ENCODE data around the gene BGN. TPM values are rescaled to one million over a fixed set of nuclear protein-coding genes. Genes with fewer than 3 reads are reported as not detected.

BGN gene
- total and polyA plus RNA-seq, 2 experiments from 2014 or later, result 129 to 308 TPM

DNA sequence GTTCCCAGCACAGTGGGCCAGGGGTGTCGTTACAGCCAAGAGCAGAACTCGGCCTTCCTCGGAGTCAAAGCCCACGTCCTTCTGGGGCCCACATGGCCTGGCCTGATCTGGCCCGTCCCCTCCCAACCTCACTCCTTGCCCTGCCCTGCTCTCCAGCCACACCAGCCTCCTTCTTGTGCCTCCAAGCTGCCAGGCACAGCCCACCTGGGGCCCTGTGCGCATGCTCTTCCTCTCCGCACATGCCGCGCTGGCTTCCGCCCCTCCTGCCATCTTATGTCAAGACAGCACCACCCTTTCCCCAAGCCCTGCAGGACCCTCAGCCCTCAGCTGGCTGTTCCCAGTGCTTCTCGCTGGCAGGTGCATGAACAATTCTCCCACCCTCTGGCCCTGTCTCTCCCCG, 31.2 kb upstream of the BGN start:
- in situ Hi-C loops (cut with MboI), result no loop called here

DNA sequence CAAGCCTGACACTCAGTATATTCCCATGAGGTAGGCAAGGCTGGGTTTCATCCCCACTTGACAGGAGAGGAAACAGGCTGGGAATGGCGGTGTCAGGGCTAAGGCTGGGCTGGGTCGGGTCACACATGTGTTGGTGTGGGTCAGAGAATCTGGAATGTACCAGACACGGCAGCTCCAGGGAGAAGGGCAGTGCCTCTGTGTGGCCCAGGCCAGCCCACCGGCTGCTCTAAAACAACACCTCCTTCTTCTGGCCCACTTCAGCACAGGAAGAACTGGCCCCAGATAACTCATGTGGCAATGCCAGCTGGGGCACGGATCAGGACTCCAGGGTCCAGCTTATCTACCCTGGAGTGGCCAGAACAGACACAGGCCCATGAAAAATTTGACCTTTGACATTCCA, 30.7 kb upstream of the BGN start:
- no peaks in the 10 kb centered on the region for H3F3A ChIP-seq (ENCODE audit: insufficient read depth)
- no peaks in the 10 kb centered on the region for H3K36me3 ChIP-seq (ENCODE audit: low read depth)
- no peak overlapping the region for H3K4me3 ChIP-seq
- no peak overlapping the region for H3K9ac ChIP-seq
- H3K27me3 ChIP-seq (replicated peaks; ENCODE audit: insufficient read depth), result no peaks in the 10 kb centered on the region
- TF ChIP-seq EZH2 (IDR thresholded peaks at IDR 0.05; ENCODE audit: insufficient read depth, poor library complexity, severe bottlenecking), result no peak
- no peak for TF ChIP-seq EZH2phosphoT487 (IDR thresholded peaks at IDR 0.05; ENCODE audit: insufficient read depth, low read depth)
- no peaks in the 10 kb centered on the region for H3K9me2 ChIP-seq (ENCODE audit: insufficient read depth)
- H3K9me3 ChIP-seq (ENCODE audit: low read depth), result no peaks in the 10 kb centered on the region
- H4K20me1 ChIP-seq (ENCODE audit: insufficient read depth), result no peaks in the 10 kb centered on the region
- peaks cover 7% of the 10 kb centered on the region for H3K4me1 ChIP-seq (ENCODE audit: insufficient read depth)
- H3K27ac ChIP-seq, result no peak overlapping the region
- H3K4me2 ChIP-seq (ENCODE audit: unreplicated experiment), result no peak overlapping the region
- WGBS, 2 experiments (ENCODE audit: low coverage in 1 of 2, low lambda C conversion rate in 2 of 2, missing lambda C conversion rate in 2 of 2), result 85 to 100% methylated on average over 4 of the region's 5 CpGs
- H2AFZ ChIP-seq, result no peak overlapping the region
- DNase-seq, result no peak
- in situ Hi-C loops (cut with MboI), result no loop called here
- no peaks in the 10 kb centered on the region for H3K79me2 ChIP-seq (ENCODE audit: insufficient read depth)

More for the DNA sequence above, 31.2 kb upstream of the BGN start:
- Histone ChIP-seq H3K27ac (no peak overlapping the region), H3F3A (ENCODE audit: insufficient read depth) (no peaks in the 10 kb centered on the region), H3K36me3 (ENCODE audit: low read depth) (no peaks in the 10 kb centered on the region), H3K4me1 (ENCODE audit: insufficient read depth) (peaks cover 7% of the 10 kb centered on the region), H3K9ac (no peak overlapping the region), H4K20me1 (ENCODE audit: insufficient read depth) (no peaks in the 10 kb centered on the region), H3K79me2 (ENCODE audit: insufficient read depth) (no peaks in the 10 kb centered on the region), H3K9me3 (ENCODE audit: low read depth) (no peaks in the 10 kb centered on the region), H2AFZ (no peak overlapping the region), H3K27me3 (replicated peaks; ENCODE audit: insufficient read depth) (no peaks in the 10 kb centered on the region), H3K4me2 (ENCODE audit: unreplicated experiment) (no peak overlapping the region), H3K9me2 (ENCODE audit: insufficient read depth) (no peaks in the 10 kb centered on the region), H3K4me3 (no peak overlapping the region)
- TF ChIP-seq EZH2 (IDR thresholded peaks at IDR 0.05; ENCODE audit: insufficient read depth, poor library complexity, severe bottlenecking) (no peak), EZH2phosphoT487 (IDR thresholded peaks at IDR 0.05; ENCODE audit: insufficient read depth, low read depth) (no peak)
- WGBS, 2 experiments (ENCODE audit: low coverage in 1 of 2, low lambda C conversion rate in 2 of 2, missing lambda C conversion rate in 2 of 2), result 85 to 100% methylated on average over 5 to 7 of the region's 12 CpGs
- DNase-seq, result no peak

DNA sequence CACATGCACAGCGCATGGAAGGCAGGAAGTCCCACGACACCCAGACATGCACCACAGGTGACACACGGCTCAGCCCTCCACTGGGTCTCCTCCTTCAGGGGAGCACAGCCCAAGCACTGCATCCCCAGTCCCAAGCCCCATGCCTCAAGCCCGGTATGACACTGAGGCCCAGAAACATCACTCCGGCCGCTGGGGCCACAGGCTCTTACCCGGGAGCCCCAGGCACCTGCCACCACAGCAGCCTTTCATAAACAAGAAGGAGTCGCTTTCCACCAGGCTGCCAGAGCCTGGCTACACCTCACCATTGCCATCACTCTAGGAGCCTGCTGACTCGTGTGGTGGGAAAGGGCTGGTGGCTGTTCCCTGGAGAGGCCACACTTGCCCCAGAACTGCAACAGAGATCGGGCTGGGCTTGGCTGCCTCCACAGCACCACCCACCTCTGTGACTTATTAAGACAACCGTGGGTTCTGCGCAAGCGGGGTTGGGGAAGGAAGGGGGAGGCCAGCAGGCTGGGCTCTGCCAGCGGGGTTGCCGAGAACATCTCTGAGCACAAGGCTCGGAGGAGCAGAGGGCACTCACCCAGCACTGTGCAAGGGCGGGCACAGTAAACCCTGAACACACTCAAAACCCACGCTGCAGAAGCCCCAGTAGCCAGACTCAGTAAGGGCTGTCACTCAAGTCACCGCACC, 28.9 kb upstream of the BGN start:
- H4K20me1 ChIP-seq (ENCODE audit: insufficient read depth), result no peaks in the 10 kb centered on the region
- H3K36me3 ChIP-seq (ENCODE audit: low read depth), result no peaks in the 10 kb centered on the region
- no peak overlapping the region for H3K9ac ChIP-seq
- no peaks in the 10 kb centered on the region for H3K4me1 ChIP-seq (ENCODE audit: insufficient read depth)
- H3K27me3 ChIP-seq (replicated peaks; ENCODE audit: insufficient read depth), result no peaks in the 10 kb centered on the region
- H3K27ac ChIP-seq, result no peak overlapping the region
- H3F3A ChIP-seq (ENCODE audit: insufficient read depth), result no peaks in the 10 kb centered on the region
- in situ Hi-C loops (cut with MboI), result no loop called here
- no peak overlapping the region for H2AFZ ChIP-seq
- H3K79me2 ChIP-seq (ENCODE audit: insufficient read depth), result no peaks in the 10 kb centered on the region
- H3K4me2 ChIP-seq (ENCODE audit: unreplicated experiment), result no peak overlapping the region
- 80% methylated on average over 14 to 17 of the region's 19 CpGs for WGBS, 2 experiments (ENCODE audit: low coverage in 1 of 2, low lambda C conversion rate in 2 of 2, missing lambda C conversion rate in 2 of 2)
- no peaks in the 10 kb centered on the region for H3K9me2 ChIP-seq (ENCODE audit: insufficient read depth)
- H3K9me3 ChIP-seq (ENCODE audit: low read depth), result no peaks in the 10 kb centered on the region
- TF ChIP-seq EZH2phosphoT487 (IDR thresholded peaks at IDR 0.05; ENCODE audit: insufficient read depth, low read depth), result no peak
- no peak for TF ChIP-seq EZH2 (IDR thresholded peaks at IDR 0.05; ENCODE audit: insufficient read depth, poor library complexity, severe bottlenecking)
- no peak for DNase-seq
- H3K4me3 ChIP-seq, result no peak overlapping the region

DNA sequence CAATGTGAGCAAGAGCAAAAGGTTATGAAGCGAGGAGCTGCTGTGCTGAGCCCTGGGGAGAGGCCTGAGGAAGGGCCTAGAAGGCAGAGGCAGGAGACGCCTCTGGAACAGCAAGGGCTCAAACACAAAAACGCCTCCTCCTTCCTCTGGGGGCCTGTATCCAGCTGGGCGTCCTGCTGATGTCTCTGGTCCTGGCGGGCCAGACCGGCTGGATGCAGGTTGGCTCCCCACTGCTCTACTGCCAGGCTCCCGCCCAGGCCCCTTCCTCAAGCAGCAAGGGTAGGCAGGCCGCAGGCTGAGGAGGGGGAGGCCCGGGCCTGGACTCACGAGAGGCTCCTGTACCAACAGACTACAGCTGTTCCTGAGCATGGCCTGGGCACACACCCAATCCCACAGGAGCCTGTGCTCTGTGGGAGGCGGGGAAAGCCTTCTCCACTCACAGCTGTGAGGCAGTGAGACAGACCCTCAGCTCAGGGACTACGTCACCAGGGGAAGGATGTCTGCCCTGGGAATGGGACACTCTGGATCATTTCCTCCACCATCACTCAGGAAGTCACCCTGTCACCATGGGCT, 26.7 kb upstream of the BGN start:
- no peaks in the 10 kb centered on the region for H3K9me2 ChIP-seq (ENCODE audit: insufficient read depth)
- no peaks in the 10 kb centered on the region for H3K27me3 ChIP-seq (replicated peaks; ENCODE audit: insufficient read depth)
- no peak overlapping the region for H2AFZ ChIP-seq
- no peak overlapping the region for H3K9ac ChIP-seq
- no peak overlapping the region for H3K4me2 ChIP-seq (ENCODE audit: unreplicated experiment)
- H3F3A ChIP-seq (ENCODE audit: insufficient read depth), result no peaks in the 10 kb centered on the region
- no peak for DNase-seq
- H3K79me2 ChIP-seq (ENCODE audit: insufficient read depth), result no peaks in the 10 kb centered on the region
- WGBS, 2 experiments (ENCODE audit: low coverage in 1 of 2, low lambda C conversion rate in 2 of 2, missing lambda C conversion rate in 2 of 2), result 79 to 90% methylated on average over 4 to 12 of the region's 12 CpGs
- H3K36me3 ChIP-seq (ENCODE audit: low read depth), result no peaks in the 10 kb centered on the region
- TF ChIP-seq EZH2phosphoT487 (IDR thresholded peaks at IDR 0.05; ENCODE audit: insufficient read depth, low read depth) (no peak), EZH2 (IDR thresholded peaks at IDR 0.05; ENCODE audit: insufficient read depth, poor library complexity, severe bottlenecking) (no peak)
- H3K9me3 ChIP-seq (ENCODE audit: low read depth), result no peaks in the 10 kb centered on the region
- H3K4me1 ChIP-seq (ENCODE audit: insufficient read depth), result no peaks in the 10 kb centered on the region
- no peak overlapping the region for H3K4me3 ChIP-seq
- in situ Hi-C loops (cut with MboI), result no loop called here
- H3K27ac ChIP-seq, result no peak overlapping the region
- no peaks in the 10 kb centered on the region for H4K20me1 ChIP-seq (ENCODE audit: insufficient read depth)

Data from GM23248 (cell line).